WTC11 (cell line): ENCODE data around the gene TNFRSF6B. TPM values are rescaled to one million over a fixed set of nuclear protein-coding genes. Genes with fewer than 3 reads are reported as not detected.

Source experiments
- ATAC-seq: fragments of 200-7000 bp; cut with Tn5 transposase; 2 replicates; pipeline ENCODE4 v1.10.0; 2021; ENCODE audit warnings: mild to moderate bottlenecking, moderate library complexity
- CTCF ChIA-PET: fragments of 300-600 bp; sonication (Branson Sonifier 250); formaldehyde crosslinking; loops from one replicate; lab custom pipeline; 2021; ENCODE audit warnings: antibody characterized with exemption; lab: Charles Lee
- POLR2A ChIA-PET: fragments of 350-600 bp; sonication (Branson Sonifier 250); formaldehyde crosslinking; loops from one replicate; lab custom pipeline; 2021; ENCODE audit warnings: antibody characterized with exemption; lab: Charles Lee
- DNase-seq: peaks from one replicate; pipeline ENCODE4 v3.0.0; 2021; ENCODE audit warnings: low spot score
- H3K27ac Mint-ChIP-seq: 2 replicates; pipeline ENCODE4 v1.8.0; 2021; ENCODE audit warnings: mixed read lengths
- H3K27me3 Mint-ChIP-seq: 2 replicates; pipeline ENCODE4 v1.8.0; 2021; ENCODE audit warnings: low read depth, mild to moderate bottlenecking, moderate library complexity, mixed read lengths
- H3K36me3 Mint-ChIP-seq: 2 replicates; pipeline ENCODE4 v1.8.0; 2021; ENCODE audit warnings: mixed read lengths
- H3K4me1 Mint-ChIP-seq: 2 replicates; pipeline ENCODE4 v1.8.0; 2022; ENCODE audit warnings: mixed read lengths
- H3K4me3 Mint-ChIP-seq: 2 replicates; pipeline ENCODE4 v1.8.0; 2021; ENCODE audit warnings: mild to moderate bottlenecking, moderate library complexity, mixed read lengths
- H3K9me3 Mint-ChIP-seq: 2 replicates; pipeline ENCODE4 v1.8.0; 2021; ENCODE audit warnings: mixed read lengths
- ATF1 ChIP-seq: sonication (generic); formaldehyde crosslinking; IDR thresholded peaks from 2 replicates; pipeline ENCODE4 v1.8.1; 2023; ENCODE audit warnings: mild to moderate bottlenecking, moderate library complexity, missing genetic modification reagents
- CREM ChIP-seq: sonication (generic); formaldehyde crosslinking; IDR thresholded peaks from 2 replicates; pipeline ENCODE4 v1.8.1; 2022; ENCODE audit warnings: mild to moderate bottlenecking, missing genetic modification reagents, moderate library complexity
- FOXK1 ChIP-seq: sonication (generic); formaldehyde crosslinking; IDR thresholded peaks from 2 replicates; pipeline ENCODE4 v1.8.0; 2022; ENCODE audit warnings: mild to moderate bottlenecking, moderate library complexity, missing genetic modification reagents
- IRF2 ChIP-seq: sonication (generic); formaldehyde crosslinking; IDR thresholded peaks from 2 replicates; pipeline ENCODE4 v1.8.0; 2022; ENCODE audit warnings: low read depth, missing genetic modification reagents, borderline replicate concordance
- JAZF1 ChIP-seq: fragments of 250-450 bp; sonication (Bioruptor Pico); IDR thresholded peaks from 2 replicates; pipeline ENCODE4 v1.9.0; 2021; ENCODE audit warnings: moderate library complexity, mild to moderate bottlenecking, inconsistent platforms
- NR1H2 ChIP-seq: sonication (generic); formaldehyde crosslinking; IDR thresholded peaks from 2 replicates; pipeline ENCODE4 v1.9.0; 2021; ENCODE audit warnings: mild to moderate bottlenecking, moderate library complexity, missing genetic modification reagents
- NR3C1 ChIP-seq: sonication (generic); formaldehyde crosslinking; conservative IDR thresholded peaks from 2 replicates; pipeline ENCODE4 v1.8.1; 2023; ENCODE audit warnings: low read depth, mild to moderate bottlenecking, missing genetic modification reagents
- OVOL2 ChIP-seq: fragments of 250-450 bp; sonication (Bioruptor Pico); IDR thresholded peaks from 2 replicates; pipeline ENCODE4 v1.9.0; 2021; ENCODE audit warnings: mild to moderate bottlenecking, borderline replicate concordance
- SMAD4 ChIP-seq: sonication (generic); formaldehyde crosslinking; IDR thresholded peaks from 2 replicates; pipeline ENCODE4 v1.8.0; 2022; ENCODE audit warnings: mild to moderate bottlenecking, missing genetic modification reagents
- TCF7 ChIP-seq: sonication (generic); formaldehyde crosslinking; IDR thresholded peaks from 2 replicates; pipeline ENCODE4 v1.8.0; 2022; ENCODE audit warnings: mild to moderate bottlenecking, low read depth, missing genetic modification reagents, moderate library complexity
- TEAD1 ChIP-seq: sonication (generic); formaldehyde crosslinking; IDR thresholded peaks from 2 replicates; pipeline ENCODE4 v1.8.0; 2022; ENCODE audit warnings: mild to moderate bottlenecking, missing genetic modification reagents
- TP53 ChIP-seq: sonication (generic); formaldehyde crosslinking; IDR thresholded peaks from 2 replicates; pipeline ENCODE4 v1.8.1; 2023; ENCODE audit warnings: mild to moderate bottlenecking, missing genetic modification reagents
- ZBTB21 ChIP-seq: sonication (generic); formaldehyde crosslinking; IDR thresholded peaks from 2 replicates; pipeline ENCODE4 v1.8.1; 2023; ENCODE audit warnings: mild to moderate bottlenecking, missing genetic modification reagents, borderline replicate concordance
- total RNA-seq: library from RNA; stranded (reverse); gene quantifications from 3 replicates; pipeline ENCODE4 v1.2.3, GENCODE V29; 2021
- TF ChIP-seq, protein P1 (sequence below): sonication (generic); formaldehyde crosslinking; IDR thresholded peaks from 2 replicates; pipeline ENCODE4 v1.8.0; 2022; ENCODE audit warnings: mild to moderate bottlenecking, missing genetic modification reagents
- TF ChIP-seq, protein P2 (sequence below): fragments of 250-450 bp; sonication (Bioruptor Pico); IDR thresholded peaks from 2 replicates; pipeline ENCODE4 v1.9.0; 2021; ENCODE audit warnings: mild to moderate bottlenecking, borderline replicate concordance
- TF ChIP-seq, protein P3 (sequence below): sonication (generic); formaldehyde crosslinking; IDR thresholded peaks from 2 replicates; pipeline ENCODE4 v1.8.1; 2022; ENCODE audit warnings: mild to moderate bottlenecking, missing genetic modification reagents, moderate library complexity, borderline replicate concordance
- TF ChIP-seq, protein P4 (sequence below): sonication (generic); formaldehyde crosslinking; IDR thresholded peaks from 2 replicates; pipeline ENCODE4 v1.8.1; 2022; ENCODE audit warnings: mild to moderate bottlenecking, moderate library complexity, missing genetic modification reagents
- TF ChIP-seq, protein P5 (sequence below): sonication (generic); formaldehyde crosslinking; IDR thresholded peaks from 2 replicates; pipeline ENCODE4 v1.8.0; 2023; ENCODE audit warnings: missing genetic modification reagents
- TF ChIP-seq, protein P6 (sequence below): sonication (generic); formaldehyde crosslinking; conservative IDR thresholded peaks from 2 replicates; pipeline ENCODE4 v1.8.1; 2023; ENCODE audit warnings: mild to moderate bottlenecking, low read depth, missing genetic modification reagents, moderate library complexity
- TF ChIP-seq, protein P7 (sequence below): sonication (generic); formaldehyde crosslinking; IDR thresholded peaks from 2 replicates; pipeline ENCODE4 v1.8.1; 2022; ENCODE audit warnings: low read depth, mild to moderate bottlenecking, moderate library complexity, missing genetic modification reagents, borderline replicate concordance
- TF ChIP-seq, protein P8 (sequence below): sonication (generic); formaldehyde crosslinking; IDR thresholded peaks from 2 replicates; pipeline ENCODE4 v1.8.1; 2023; ENCODE audit warnings: mild to moderate bottlenecking, missing genetic modification reagents
- TF ChIP-seq, protein P9 (sequence below): sonication (generic); formaldehyde crosslinking; IDR thresholded peaks from 2 replicates; pipeline ENCODE4 v1.8.0; 2022; ENCODE audit warnings: mild to moderate bottlenecking, missing genetic modification reagents

TNFRSF6B gene
- total RNA-seq, 1 experiment from 2014 or later: not detected

DNA sequence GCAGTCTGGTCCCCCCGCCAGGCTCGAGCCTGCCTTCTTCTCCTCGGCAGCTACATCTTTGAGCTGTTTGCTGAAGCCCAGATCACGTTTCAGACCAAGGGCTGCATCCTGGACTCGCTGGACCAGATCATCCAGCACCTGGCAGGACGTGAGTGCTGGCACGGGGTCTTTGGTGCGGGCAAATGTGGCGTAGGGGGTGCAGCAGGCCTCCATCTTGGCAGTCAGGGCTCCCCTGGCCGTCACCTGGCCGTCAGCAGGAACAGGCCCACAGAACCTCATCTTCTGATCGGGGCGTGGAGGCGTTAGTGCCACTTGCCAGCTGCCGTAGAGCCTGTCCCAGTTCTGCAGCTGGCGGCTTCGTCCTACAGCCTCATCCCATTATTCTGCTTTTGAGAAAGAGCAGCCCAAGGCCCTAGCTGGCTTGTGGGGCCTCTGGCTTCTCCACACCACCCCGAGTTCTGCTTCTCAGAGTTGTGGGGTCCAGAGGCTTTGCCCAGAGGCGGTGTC lies 16.6 kb upstream of the TNFRSF6B start (continued):
- TF ChIP-seq TCF7 (no peak), ATF1 (no peak), TP53 (CRISPR knock-in tag) (no peak), IRF2 (CRISPR knock-in tag) (no peak), JAZF1 (no peak), TEAD1 (no peak)
- TF ChIP-seq, protein P1, sequence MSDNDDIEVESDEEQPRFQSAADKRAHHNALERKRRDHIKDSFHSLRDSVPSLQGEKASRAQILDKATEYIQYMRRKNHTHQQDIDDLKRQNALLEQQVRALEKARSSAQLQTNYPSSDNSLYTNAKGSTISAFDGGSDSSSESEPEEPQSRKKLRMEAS (CRISPR knock-in tag): no peak
- TF ChIP-seq, protein P2, sequence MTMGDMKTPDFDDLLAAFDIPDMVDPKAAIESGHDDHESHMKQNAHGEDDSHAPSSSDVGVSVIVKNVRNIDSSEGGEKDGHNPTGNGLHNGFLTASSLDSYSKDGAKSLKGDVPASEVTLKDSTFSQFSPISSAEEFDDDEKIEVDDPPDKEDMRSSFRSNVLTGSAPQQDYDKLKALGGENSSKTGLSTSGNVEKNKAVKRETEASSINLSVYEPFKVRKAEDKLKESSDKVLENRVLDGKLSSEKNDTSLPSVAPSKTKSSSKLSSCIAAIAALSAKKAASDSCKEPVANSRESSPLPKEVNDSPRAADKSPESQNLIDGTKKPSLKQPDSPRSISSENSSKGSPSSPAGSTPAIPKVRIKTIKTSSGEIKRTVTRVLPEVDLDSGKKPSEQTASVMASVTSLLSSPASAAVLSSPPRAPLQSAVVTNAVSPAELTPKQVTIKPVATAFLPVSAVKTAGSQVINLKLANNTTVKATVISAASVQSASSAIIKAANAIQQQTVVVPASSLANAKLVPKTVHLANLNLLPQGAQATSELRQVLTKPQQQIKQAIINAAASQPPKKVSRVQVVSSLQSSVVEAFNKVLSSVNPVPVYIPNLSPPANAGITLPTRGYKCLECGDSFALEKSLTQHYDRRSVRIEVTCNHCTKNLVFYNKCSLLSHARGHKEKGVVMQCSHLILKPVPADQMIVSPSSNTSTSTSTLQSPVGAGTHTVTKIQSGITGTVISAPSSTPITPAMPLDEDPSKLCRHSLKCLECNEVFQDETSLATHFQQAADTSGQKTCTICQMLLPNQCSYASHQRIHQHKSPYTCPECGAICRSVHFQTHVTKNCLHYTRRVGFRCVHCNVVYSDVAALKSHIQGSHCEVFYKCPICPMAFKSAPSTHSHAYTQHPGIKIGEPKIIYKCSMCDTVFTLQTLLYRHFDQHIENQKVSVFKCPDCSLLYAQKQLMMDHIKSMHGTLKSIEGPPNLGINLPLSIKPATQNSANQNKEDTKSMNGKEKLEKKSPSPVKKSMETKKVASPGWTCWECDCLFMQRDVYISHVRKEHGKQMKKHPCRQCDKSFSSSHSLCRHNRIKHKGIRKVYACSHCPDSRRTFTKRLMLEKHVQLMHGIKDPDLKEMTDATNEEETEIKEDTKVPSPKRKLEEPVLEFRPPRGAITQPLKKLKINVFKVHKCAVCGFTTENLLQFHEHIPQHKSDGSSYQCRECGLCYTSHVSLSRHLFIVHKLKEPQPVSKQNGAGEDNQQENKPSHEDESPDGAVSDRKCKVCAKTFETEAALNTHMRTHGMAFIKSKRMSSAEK: no peak
- TF ChIP-seq, protein P3, sequence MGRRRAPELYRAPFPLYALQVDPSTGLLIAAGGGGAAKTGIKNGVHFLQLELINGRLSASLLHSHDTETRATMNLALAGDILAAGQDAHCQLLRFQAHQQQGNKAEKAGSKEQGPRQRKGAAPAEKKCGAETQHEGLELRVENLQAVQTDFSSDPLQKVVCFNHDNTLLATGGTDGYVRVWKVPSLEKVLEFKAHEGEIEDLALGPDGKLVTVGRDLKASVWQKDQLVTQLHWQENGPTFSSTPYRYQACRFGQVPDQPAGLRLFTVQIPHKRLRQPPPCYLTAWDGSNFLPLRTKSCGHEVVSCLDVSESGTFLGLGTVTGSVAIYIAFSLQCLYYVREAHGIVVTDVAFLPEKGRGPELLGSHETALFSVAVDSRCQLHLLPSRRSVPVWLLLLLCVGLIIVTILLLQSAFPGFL (CRISPR knock-in tag): no peak
- TF ChIP-seq, protein P4, sequence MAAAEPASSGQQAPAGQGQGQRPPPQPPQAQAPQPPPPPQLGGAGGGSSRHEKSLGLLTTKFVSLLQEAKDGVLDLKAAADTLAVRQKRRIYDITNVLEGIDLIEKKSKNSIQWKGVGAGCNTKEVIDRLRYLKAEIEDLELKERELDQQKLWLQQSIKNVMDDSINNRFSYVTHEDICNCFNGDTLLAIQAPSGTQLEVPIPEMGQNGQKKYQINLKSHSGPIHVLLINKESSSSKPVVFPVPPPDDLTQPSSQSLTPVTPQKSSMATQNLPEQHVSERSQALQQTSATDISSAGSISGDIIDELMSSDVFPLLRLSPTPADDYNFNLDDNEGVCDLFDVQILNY (CRISPR knock-in tag): no peak

DNA sequence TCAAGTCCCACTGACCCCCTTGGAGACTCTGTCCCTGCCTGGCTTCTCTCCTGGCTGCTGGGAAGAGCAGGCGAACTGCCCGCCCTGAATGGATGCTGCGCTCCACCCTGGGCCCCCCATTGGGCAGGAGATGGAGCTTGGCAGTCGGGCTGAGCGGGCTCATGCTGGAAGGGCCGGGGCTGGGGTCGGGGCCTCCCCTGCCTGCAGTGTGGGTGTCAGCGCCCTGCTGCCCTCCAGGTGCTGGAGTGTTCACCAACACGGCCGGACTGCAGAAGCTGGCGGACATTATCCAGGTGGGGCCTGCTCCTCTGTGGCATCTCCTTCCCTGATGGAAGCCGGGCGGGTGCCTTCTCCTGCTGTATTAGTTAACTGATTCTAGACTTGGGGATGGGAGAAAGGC lies 16.0 kb upstream of the TNFRSF6B start:
- Mint-ChIP-seq H3K36me3 (peaks cover 7% of the 10 kb centered on the region; the same call in 1 of the 2 replicates), H3K27ac (no peak overlapping the region), H3K4me3 (no peak overlapping the region), H3K9me3 (no peaks in the 10 kb centered on the region), H3K27me3 (no peaks in the 10 kb centered on the region), H3K4me1 (no peaks in the 10 kb centered on the region)
- ChIA-PET POLR2A (no interaction called here), CTCF (no interaction called here)
- no peak for ATAC-seq
- TF ChIP-seq SMAD4 (no peak), NR3C1 (CRISPR knock-in tag) (no peak), NR1H2 (CRISPR knock-in tag) (no peak), FOXK1 (no peak), CREM (CRISPR knock-in tag) (no peak), TCF7 (no peak), ZBTB21 (CRISPR knock-in tag) (no peak), OVOL2 (no peak)
- TF ChIP-seq, protein P5, sequence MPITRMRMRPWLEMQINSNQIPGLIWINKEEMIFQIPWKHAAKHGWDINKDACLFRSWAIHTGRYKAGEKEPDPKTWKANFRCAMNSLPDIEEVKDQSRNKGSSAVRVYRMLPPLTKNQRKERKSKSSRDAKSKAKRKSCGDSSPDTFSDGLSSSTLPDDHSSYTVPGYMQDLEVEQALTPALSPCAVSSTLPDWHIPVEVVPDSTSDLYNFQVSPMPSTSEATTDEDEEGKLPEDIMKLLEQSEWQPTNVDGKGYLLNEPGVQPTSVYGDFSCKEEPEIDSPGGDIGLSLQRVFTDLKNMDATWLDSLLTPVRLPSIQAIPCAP: no peak
- TF ChIP-seq, protein P6, sequence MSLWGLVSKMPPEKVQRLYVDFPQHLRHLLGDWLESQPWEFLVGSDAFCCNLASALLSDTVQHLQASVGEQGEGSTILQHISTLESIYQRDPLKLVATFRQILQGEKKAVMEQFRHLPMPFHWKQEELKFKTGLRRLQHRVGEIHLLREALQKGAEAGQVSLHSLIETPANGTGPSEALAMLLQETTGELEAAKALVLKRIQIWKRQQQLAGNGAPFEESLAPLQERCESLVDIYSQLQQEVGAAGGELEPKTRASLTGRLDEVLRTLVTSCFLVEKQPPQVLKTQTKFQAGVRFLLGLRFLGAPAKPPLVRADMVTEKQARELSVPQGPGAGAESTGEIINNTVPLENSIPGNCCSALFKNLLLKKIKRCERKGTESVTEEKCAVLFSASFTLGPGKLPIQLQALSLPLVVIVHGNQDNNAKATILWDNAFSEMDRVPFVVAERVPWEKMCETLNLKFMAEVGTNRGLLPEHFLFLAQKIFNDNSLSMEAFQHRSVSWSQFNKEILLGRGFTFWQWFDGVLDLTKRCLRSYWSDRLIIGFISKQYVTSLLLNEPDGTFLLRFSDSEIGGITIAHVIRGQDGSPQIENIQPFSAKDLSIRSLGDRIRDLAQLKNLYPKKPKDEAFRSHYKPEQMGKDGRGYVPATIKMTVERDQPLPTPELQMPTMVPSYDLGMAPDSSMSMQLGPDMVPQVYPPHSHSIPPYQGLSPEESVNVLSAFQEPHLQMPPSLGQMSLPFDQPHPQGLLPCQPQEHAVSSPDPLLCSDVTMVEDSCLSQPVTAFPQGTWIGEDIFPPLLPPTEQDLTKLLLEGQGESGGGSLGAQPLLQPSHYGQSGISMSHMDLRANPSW (CRISPR knock-in tag): no peak
- TF ChIP-seq, protein P3 (CRISPR knock-in tag): no peak
- TF ChIP-seq, protein P7, sequence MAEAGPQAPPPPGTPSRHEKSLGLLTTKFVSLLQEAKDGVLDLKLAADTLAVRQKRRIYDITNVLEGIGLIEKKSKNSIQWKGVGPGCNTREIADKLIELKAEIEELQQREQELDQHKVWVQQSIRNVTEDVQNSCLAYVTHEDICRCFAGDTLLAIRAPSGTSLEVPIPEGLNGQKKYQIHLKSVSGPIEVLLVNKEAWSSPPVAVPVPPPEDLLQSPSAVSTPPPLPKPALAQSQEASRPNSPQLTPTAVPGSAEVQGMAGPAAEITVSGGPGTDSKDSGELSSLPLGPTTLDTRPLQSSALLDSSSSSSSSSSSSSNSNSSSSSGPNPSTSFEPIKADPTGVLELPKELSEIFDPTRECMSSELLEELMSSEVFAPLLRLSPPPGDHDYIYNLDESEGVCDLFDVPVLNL: no peak
- TF ChIP-seq, protein P8, sequence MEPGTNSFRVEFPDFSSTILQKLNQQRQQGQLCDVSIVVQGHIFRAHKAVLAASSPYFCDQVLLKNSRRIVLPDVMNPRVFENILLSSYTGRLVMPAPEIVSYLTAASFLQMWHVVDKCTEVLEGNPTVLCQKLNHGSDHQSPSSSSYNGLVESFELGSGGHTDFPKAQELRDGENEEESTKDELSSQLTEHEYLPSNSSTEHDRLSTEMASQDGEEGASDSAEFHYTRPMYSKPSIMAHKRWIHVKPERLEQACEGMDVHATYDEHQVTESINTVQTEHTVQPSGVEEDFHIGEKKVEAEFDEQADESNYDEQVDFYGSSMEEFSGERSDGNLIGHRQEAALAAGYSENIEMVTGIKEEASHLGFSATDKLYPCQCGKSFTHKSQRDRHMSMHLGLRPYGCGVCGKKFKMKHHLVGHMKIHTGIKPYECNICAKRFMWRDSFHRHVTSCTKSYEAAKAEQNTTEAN (CRISPR knock-in tag): no peak
- TF ChIP-seq, protein P9, sequence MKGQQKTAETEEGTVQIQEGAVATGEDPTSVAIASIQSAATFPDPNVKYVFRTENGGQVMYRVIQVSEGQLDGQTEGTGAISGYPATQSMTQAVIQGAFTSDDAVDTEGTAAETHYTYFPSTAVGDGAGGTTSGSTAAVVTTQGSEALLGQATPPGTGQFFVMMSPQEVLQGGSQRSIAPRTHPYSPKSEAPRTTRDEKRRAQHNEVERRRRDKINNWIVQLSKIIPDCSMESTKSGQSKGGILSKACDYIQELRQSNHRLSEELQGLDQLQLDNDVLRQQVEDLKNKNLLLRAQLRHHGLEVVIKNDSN (CRISPR knock-in tag): no peak
- DNase-seq: no peak
